ENCODE data around the gene MAD1L1.
"Not testable (repeated sequence)": the region's sequence is repeated elsewhere in the genome, so short reads cannot be mapped to it uniquely, and the experiment has no call there.

Gene MAD1L1

DNA sequence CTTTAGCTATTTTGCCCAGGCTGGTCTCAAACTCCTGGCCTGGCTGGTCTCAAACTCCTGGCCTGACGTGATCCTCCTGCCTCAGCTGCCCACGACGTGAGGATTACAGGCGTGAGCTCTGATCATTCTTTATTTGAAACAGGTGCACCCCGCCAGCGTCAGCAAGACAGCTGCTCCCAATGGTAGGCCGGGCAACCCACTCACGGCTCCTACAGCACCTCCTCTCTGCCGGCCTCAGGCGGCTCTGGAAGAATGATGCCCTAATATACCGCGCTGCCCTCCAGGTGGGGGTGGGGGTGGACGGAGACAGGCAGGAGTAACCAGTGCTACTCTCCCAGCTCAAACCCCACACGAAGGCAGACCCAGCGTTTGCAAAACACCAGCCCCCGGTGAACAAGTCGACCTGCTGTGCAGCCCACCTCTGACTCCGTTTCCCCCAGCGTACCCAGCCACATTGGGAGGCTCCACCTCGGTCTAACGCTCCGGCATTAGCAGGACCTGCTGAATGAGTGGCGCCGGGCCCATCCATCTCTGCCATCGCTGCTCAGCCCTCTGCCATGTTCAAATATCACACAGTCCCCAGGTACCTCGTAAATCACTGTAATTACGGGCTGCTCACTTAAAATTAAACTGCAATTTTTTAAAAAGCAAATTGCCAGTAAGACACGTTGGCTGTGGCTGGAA is 414.0 kb downstream of the MAD1L1 start:
- DNase-seq = no peak

- no peak for DNase-seq
Observed at GRCh38 chr7:1817061-1817712, 415.6 kb downstream of the MAD1L1 start.

GRCh38 chr7:1816451-1816850 is 416.3 kb downstream of the MAD1L1 start:
- DNase-seq = not testable (repeated sequence)

- not testable (repeated sequence) for DNase-seq
Observed at GRCh38 chr7:1815551-1816281, 417.0 kb downstream of the MAD1L1 start.

DNA sequence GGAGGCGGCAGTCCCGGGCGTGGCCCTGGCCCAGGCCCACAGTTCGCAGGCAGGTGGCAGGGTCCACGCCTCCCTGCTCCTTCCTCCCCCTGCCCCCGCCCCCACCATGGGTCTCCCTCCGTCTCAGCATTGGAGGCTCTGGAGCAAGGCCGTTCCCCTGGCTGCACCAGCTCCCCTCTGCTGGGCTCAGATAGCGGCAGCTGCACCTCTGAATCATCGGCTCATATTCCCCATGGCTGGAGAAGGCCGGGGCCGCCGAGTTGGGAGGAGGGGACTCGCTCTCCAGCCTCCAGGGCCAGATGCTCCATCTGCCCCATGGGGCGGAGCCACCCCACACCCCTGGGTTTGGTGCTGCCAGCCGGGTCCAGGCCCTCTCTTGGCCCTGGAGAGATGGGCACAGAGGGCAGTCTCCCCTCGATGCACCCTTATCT is 417.7 kb downstream of the MAD1L1 start:
- no peak for DNase-seq

DNA sequence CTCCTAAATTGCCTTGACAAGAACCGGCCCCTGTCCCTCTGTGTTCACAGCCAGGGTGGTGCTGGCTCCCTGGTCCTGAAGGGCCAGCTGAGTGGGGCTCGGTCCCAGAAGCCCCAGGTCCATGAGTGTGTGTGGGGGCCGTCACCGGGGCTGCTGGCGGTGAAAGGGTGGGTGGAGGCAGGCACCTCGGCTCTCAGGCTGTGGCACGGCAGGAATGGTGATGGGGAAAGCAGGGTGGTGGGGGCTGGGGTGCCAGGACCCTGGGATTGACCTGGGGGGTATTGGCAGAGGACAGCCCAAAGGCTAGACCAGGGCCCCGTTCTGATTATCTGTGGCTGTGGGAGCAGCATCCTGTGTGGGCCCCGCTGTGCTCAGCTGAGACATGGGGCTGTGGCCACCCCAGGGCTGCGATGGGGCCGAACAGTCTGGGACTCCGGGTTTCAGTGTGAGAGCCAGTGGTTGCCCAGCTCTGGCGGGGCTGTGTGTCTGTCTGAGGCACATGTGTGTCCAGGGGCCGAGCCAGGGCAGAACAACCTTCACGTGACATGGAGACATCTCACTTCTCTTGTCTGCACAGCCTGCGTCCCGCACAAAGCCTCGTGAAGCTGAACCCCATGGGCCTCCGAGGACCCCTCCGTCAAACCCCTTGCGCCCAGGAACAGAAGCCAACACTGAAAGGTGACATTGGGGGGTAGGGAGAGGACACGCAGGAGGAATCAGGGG is 418.5 kb downstream of the MAD1L1 start:
- DNase-seq = no peak

- DNase-seq = no peak
Observed at GRCh38 chr7:1813394-1814088, 419.2 kb downstream of the MAD1L1 start.

- DNase-seq = no peak
Observed at GRCh38 chr7:1812509-1813393, 420.0 kb downstream of the MAD1L1 start.

DNA sequence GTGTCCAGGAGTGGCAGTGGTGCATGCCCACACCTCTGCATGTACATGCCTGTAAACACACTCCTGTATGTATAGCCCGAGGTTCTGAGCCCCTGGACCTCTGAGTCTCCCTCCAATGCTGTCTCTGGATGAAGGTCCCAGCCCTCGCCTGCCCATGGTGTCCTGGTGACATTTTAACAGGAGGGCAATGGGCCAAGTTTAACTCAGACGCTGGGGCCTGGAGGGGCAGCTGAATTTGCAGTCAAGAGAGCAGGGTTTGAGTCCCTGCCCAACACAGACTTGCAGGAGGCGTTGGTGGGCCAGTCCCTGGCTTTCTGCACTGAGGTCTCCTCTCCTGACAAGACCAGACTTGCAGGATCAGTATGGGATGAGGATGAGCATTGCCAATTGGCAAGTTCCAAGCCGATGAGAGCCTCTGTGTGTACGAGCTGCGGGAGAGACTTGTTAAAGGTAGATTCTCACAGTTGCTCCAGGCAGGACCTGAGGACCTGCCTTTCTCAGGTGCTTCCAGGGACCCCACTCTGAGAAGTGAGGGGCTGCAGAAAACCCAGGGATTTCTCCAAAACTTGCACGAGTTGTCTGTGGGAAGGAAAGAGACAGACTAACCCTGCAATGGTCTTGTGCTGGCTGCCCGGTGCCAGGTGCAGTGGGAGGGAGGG is 420.8 kb downstream of the MAD1L1 start:
- no peak for DNase-seq

- DNase-seq = no peak
Observed at GRCh38 chr7:1810961-1811849, 421.5 kb downstream of the MAD1L1 start.

DNA sequence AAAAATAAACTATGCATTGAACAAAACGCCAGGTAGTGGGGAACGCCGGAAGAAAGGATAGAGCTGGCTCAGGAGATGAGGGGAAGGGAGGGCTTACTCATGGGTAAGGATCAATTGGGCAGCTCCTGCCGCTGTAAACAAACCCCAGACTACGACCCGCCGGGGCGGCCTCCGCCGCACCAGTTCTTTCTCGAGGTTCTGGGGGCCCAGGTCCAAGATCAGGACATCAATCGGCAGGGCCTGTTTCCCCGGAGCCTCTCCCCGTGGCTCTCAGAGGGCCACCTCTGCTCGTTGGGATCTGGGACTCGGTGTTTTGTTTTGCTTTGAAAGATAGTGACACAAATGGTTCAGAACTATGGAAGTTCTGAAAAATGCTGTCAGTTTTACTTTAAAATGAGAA is 422.2 kb downstream of the MAD1L1 start:
- DNase-seq = no peak

DNA sequence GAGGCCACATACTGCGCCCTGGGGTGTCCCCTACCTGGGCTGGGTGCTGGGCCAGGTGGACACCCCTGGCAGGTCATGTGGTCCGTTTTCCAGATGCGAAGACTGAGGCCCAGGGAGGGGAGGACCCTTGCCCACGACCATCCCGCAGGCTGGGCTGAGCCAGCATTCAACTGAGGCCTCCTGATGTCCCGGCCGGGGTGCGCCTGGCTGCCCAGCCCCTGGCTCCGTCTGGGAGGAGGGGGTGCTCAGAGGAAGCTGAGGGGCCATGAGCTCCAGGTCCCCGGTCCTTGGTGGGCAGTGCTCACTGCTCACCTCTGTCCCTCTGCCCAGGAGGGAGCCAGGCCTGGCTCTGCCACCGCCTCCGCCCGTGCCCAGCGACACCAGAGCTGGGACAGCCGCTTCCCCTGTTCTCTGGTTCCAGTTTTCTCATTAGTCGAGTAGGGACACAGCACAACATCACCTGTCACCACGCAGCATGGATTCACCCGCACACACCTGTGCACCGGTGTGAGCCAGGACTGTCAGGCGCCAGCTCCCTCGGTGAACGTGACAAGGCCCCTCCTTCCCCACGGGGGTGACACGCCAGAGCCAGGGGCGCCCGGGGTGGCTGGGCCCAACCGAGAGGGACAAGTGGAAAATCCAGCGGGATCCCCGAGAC is 423.0 kb downstream of the MAD1L1 start:
- no peak for DNase-seq

GRCh38 chr7:1809070-1809469 is 423.7 kb downstream of the MAD1L1 start:
- DNase-seq = no peak

- DNase-seq = no peak
Observed at GRCh38 chr7:1807821-1808600, 424.7 kb downstream of the MAD1L1 start.

DNA sequence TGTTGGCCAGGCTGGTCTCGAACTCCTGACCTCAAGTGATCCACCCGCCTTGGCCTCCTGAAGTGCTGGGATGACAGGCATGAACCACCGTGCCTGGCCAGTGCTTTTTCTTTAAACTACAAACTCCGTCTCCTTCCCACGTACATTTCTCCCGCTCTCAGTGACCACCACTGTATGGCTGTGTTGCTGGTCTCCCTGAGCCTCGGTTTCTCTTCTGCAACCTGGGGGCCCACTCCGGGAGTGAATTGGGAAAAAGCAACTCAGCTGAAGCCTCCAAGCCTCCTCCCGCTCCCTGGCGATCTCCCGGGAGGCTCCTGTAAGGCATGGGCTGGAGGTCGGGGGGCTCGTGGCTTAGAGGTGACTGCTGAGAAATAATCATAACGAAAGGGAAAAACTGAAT is 426.4 kb downstream of the MAD1L1 start:
- DNase-seq = no peak

- no peak for DNase-seq
Observed at GRCh38 chr7:1804310-1804709, 428.4 kb downstream of the MAD1L1 start.

DNA sequence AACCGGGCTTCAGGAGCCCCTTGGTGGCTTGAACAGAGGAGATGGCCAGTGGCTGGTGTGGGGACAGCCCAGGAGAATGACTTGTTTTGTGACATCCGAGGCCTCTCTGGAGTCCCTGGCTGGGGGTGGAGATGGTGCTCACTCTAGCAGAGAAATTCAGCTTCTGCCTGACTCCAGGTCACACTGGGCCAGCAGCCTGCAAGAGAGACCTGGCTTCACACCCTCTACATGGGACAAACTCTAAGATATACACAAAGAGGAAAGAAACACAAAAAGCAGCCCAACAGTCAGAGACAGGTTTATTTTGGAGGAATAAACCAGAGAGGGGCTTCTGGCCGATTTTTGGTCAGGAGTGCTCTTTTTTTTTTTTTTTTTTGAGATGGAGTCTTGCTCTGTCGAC is 429.8 kb downstream of the MAD1L1 start:
- DNase-seq = no peak

- DNase-seq = no peak
Observed at GRCh38 chr7:1800902-1801301, 431.8 kb downstream of the MAD1L1 start.

DNA sequence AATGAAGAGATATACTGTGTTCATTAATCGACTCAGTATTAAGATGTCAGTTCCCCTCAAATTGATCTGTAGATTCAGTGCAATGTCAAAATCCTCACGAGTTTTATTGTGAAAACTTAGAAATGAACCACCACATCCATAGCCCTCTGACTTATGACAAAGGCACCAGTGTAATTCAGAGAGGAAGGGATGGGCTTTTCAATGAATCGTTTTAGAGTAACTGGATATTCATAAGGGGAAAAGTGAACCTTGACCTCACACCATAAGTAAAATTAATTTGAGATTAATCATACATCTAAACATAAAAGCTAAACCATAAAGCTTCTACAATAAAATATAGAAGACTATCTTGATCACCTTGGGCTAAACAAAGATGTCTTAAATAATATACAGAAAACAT is 434.6 kb downstream of the MAD1L1 start:
- no peak for DNase-seq

All from NCI-H187 (cell line).